Neural crest cell (in vitro differentiated cells): ENCODE measurements around the gene PLD5. TPM values are rescaled to one million over a fixed set of nuclear protein-coding genes. Genes with fewer than 3 reads are reported as not detected.

Experiments used
- DNase-seq: peaks from one replicate; pipeline ENCODE4 v3.0.0; 2021; ENCODE audit warnings: low read depth, mixed read lengths, low spot score
- H3K27ac Mint-ChIP-seq: one replicate; pipeline ENCODE4 v1.8.0; 2021; ENCODE audit warnings: mild to moderate bottlenecking, mixed read lengths; ENCODE audit not compliant: unreplicated experiment
- H3K27me3 Mint-ChIP-seq: 2 replicates; pipeline ENCODE4 v1.8.0; 2021; ENCODE audit warnings: low read depth, mild to moderate bottlenecking, mixed read lengths
- H3K36me3 Mint-ChIP-seq: 2 replicates; pipeline ENCODE4 v1.8.0; 2021; ENCODE audit warnings: low read depth, mild to moderate bottlenecking, mixed read lengths
- H3K4me1 Mint-ChIP-seq: 2 replicates; pipeline ENCODE4 v1.8.0; 2021; ENCODE audit warnings: mixed read lengths
- H3K4me3 Mint-ChIP-seq: one replicate; pipeline ENCODE4 v1.8.0; 2021; ENCODE audit warnings: mild to moderate bottlenecking, mixed read lengths
- H3K9me3 Mint-ChIP-seq: 2 replicates; pipeline ENCODE4 v1.8.0; 2021; ENCODE audit warnings: mixed read lengths
- CTCF ChIP-seq: fragments of 200-600 bp; sonication (generic); conservative IDR thresholded peaks from 2 replicates; pipeline ENCODE4 v1.5.0; 2021; ENCODE audit warnings: antibody characterized with exemption, mild to moderate bottlenecking
- total RNA-seq: library from RNA; stranded (reverse); gene quantifications from 2 replicates; pipeline ENCODE4 v1.2.1, GENCODE V29; 2021

PLD5 gene
- total RNA-seq, 1 donor from 2014 or later: 1.1 TPM

- Mint-ChIP-seq H3K36me3 (no peaks in the 10 kb centered on the region), H3K27me3 (peaks cover 55% of the 10 kb centered on the region), H3K9me3 (no peaks in the 10 kb centered on the region), H3K4me3 (peak overlapping the region; percentile 85), H3K27ac (no peak overlapping the region), H3K4me1 (peaks cover 21% of the 10 kb centered on the region)
- TF ChIP-seq CTCF: no peak
- no peak for DNase-seq
Measured at GRCh38 chr1:242525360-242525722, 844 bp upstream of the PLD5 start.

GRCh38 chr1:242523719-242524570 is 552 bp downstream of the PLD5 start:
- Mint-ChIP-seq H3K4me1 (peaks cover 21% of the 10 kb centered on the region), H3K4me3 (peak overlapping the region; percentile 87), H3K27me3 (peaks cover 66% of the 10 kb centered on the region), H3K9me3 (no peaks in the 10 kb centered on the region), H3K27ac (no peak overlapping the region), H3K36me3 (no peaks in the 10 kb centered on the region)
- no peak for TF ChIP-seq CTCF
- peak; percentile 64 for DNase-seq

GRCh38 chr1:242522996-242523718 is 1.3 kb downstream of the PLD5 start:
- no peak overlapping the region for H3K27ac Mint-ChIP-seq

GRCh38 chr1:242522304-242522945 is 2.1 kb downstream of the PLD5 start:
- Mint-ChIP-seq H3K36me3 (no peaks in the 10 kb centered on the region), H3K27ac (no peak overlapping the region), H3K9me3 (no peaks in the 10 kb centered on the region), H3K27me3 (peaks cover 69% of the 10 kb centered on the region), H3K4me3 (peak overlapping the region; percentile 87), H3K4me1 (peaks cover 21% of the 10 kb centered on the region)
- TF ChIP-seq CTCF: no peak
- DNase-seq: no peak

More at GRCh38 chr1:242522996-242523718, 1.3 kb downstream of the PLD5 start:
- H3K36me3 Mint-ChIP-seq: no peaks in the 10 kb centered on the region
- no peak for TF ChIP-seq CTCF
- peaks cover 21% of the 10 kb centered on the region for H3K4me1 Mint-ChIP-seq
- H3K4me3 Mint-ChIP-seq: peak overlapping the region; percentile 87
- no peaks in the 10 kb centered on the region for H3K9me3 Mint-ChIP-seq
- H3K27me3 Mint-ChIP-seq: peaks cover 68% of the 10 kb centered on the region
- DNase-seq: peak; percentile 2

GRCh38 chr1:242515555-242515954 is 8.9 kb downstream of the PLD5 start:
- Mint-ChIP-seq H3K36me3 (no peaks in the 10 kb centered on the region), H3K4me1 (no peaks in the 10 kb centered on the region), H3K9me3 (peaks cover 4% of the 10 kb centered on the region), H3K27me3 (peaks cover 16% of the 10 kb centered on the region), H3K27ac (no peak overlapping the region), H3K4me3 (no peak overlapping the region)
- TF ChIP-seq CTCF: no peak
- no peak for DNase-seq
